GM23248 (cell line): ENCODE data around the gene ZNF396. TPM values are rescaled to one million over a fixed set of nuclear protein-coding genes. Genes with fewer than 3 reads are reported as not detected.

Source experiments
- DNase-seq: peaks from one replicate; pipeline ENCODE4 v3.0.0-alpha.2; 2015
- H2AFZ ChIP-seq: fragments of 200-600 bp; sonication (generic); 2 replicates; pipeline ENCODE4 v1.6.1; 2016; ENCODE audit warnings: antibody characterized with exemption
- H3F3A ChIP-seq: fragments of 200-600 bp; sonication (generic); 2 replicates; pipeline ENCODE4 v1.6.1; 2016; ENCODE audit warnings: mild to moderate bottlenecking, antibody characterized with exemption, mixed run types; ENCODE audit not compliant: insufficient read depth
- H3K27ac ChIP-seq: fragments of 200-600 bp; sonication (generic); 2 replicates; pipeline ENCODE4 v1.5.1; 2016; ENCODE audit warnings: mild to moderate bottlenecking
- H3K27me3 ChIP-seq: fragments of 200-600 bp; sonication (generic); replicated peaks from 2 replicates; pipeline ENCODE4 v1.6.1; 2016; ENCODE audit warnings: mild to moderate bottlenecking; ENCODE audit not compliant: insufficient read depth
- H3K36me3 ChIP-seq: fragments of 200-600 bp; sonication (generic); 2 replicates; pipeline ENCODE4 v1.6.1; 2016; ENCODE audit warnings: low read depth, mild to moderate bottlenecking
- H3K4me1 ChIP-seq: fragments of 200-600 bp; sonication (generic); 2 replicates; pipeline ENCODE4 v1.6.1; 2016; ENCODE audit warnings: mild to moderate bottlenecking; ENCODE audit not compliant: insufficient read depth
- H3K4me2 ChIP-seq: fragments of 200-600 bp; sonication (generic); one replicate; pipeline ENCODE4 v1.6.1; 2016; ENCODE audit warnings: mild to moderate bottlenecking; ENCODE audit not compliant: unreplicated experiment
- H3K4me3 ChIP-seq: fragments of 200-600 bp; sonication (generic); 2 replicates; pipeline ENCODE4 v1.5.1; 2016; ENCODE audit warnings: mild to moderate bottlenecking
- H3K79me2 ChIP-seq: fragments of 200-600 bp; sonication (generic); 2 replicates; pipeline ENCODE4 v1.6.1; 2016; ENCODE audit warnings: mild to moderate bottlenecking; ENCODE audit not compliant: insufficient read depth
- H3K9ac ChIP-seq: fragments of 200-600 bp; sonication (generic); 2 replicates; pipeline ENCODE4 v1.6.1; 2016; ENCODE audit warnings: mild to moderate bottlenecking
- H3K9me2 ChIP-seq: fragments of 200-600 bp; sonication (generic); 2 replicates; pipeline ENCODE4 v1.6.1; 2016; ENCODE audit warnings: mixed run types, mild to moderate bottlenecking, moderate library complexity; ENCODE audit not compliant: insufficient read depth
- H3K9me3 ChIP-seq: fragments of 200-600 bp; sonication (generic); one replicate; pipeline ENCODE4 v1.6.1; 2017; ENCODE audit warnings: low read depth
- H4K20me1 ChIP-seq: fragments of 200-600 bp; sonication (generic); 2 replicates; pipeline ENCODE4 v1.6.0; 2016; ENCODE audit not compliant: insufficient read depth
- EZH2 ChIP-seq: fragments of 200-600 bp; sonication (generic); IDR thresholded peaks from 2 replicates; pipeline ENCODE4 v1.6.1; 2018; ENCODE audit warnings: antibody characterized with exemption, mild to moderate bottlenecking; ENCODE audit not compliant: insufficient read depth, poor library complexity, severe bottlenecking
- EZH2phosphoT487 ChIP-seq: fragments of 200-600 bp; sonication (generic); IDR thresholded peaks from 2 replicates; pipeline ENCODE4 v1.6.1; 2018; ENCODE audit warnings: antibody characterized with exemption, moderate library complexity, mild to moderate bottlenecking, low read depth; ENCODE audit not compliant: insufficient read depth
- WGBS, 2 experiments: methylation state at CpG; one replicate each; pipeline ENCODE4 v1.1.6; 2015 to 2017; ENCODE audit warnings: low lambda C conversion rate in 2 of 2, low coverage in 1 of 2; ENCODE audit errors: missing lambda C conversion rate in 2 of 2; 5-methylcytosine and 5-hydroxymethylcytosine counted together
- in situ Hi-C: fragments of 300-500 bp; cut with MboI; formaldehyde crosslinking; loops from 2 replicates; pipeline ENCODE4 v1.15.0; 2020
- polyA plus RNA-seq: library from polyadenylated mRNA; unstranded; fragments of >200 nt; fragmentation: Nextera tagmentation; extraction: Ambion mirVana; gene quantifications from 2 replicates; pipeline ENCODE4 v1.2.1, GENCODE V29; 2016
- total RNA-seq: library from RNA; depleted of rRNA; stranded (reverse); fragments of >200 nt; shearing (Covaris generic); gene quantifications from 2 replicates; pipeline ENCODE4 v1.2.3, GENCODE V29; 2014

The ZNF396 gene
- total and polyA plus RNA-seq, 2 experiments from 2014 or later: 0.85 to 0.86 TPM

- no peaks in the 10 kb centered on the region for H3K9me2 ChIP-seq
- H3K27ac ChIP-seq: peak overlapping the region; percentile 91
- H3K4me3 ChIP-seq: peak overlapping the region; percentile 98
- H3K9me3 ChIP-seq: no peaks in the 10 kb centered on the region
- H3K4me1 ChIP-seq: peaks cover 20% of the 10 kb centered on the region
- TF ChIP-seq EZH2 (no peak), EZH2phosphoT487 (no peak)
- no peak for DNase-seq
- H4K20me1 ChIP-seq: peaks cover 9% of the 10 kb centered on the region; the same call in 1 of the 2 replicates
- peak overlapping the region; percentile 99 for H3K9ac ChIP-seq
- H3K27me3 ChIP-seq: no peaks in the 10 kb centered on the region
- peaks cover 49% of the 10 kb centered on the region for H3K79me2 ChIP-seq
- peak overlapping the region; percentile 94 for H2AFZ ChIP-seq
- peak overlapping the region; percentile 83 for H3K4me2 ChIP-seq
- no peaks in the 10 kb centered on the region for H3F3A ChIP-seq
- H3K36me3 ChIP-seq: peaks cover 10% of the 10 kb centered on the region; the same call in 1 of the 2 replicates
- WGBS, 2 experiments: 55% methylated on average over 12 of the region's 12 CpGs
- in situ Hi-C loops: no loop called here
Measured at GRCh38 chr18:35344736-35345459, 32.2 kb downstream of the ZNF396 start.

GRCh38 chr18:35343936-35344735 is 33.0 kb downstream of the ZNF396 start, which contains the start of gene ZNF24:
Gene ZNF24, minus strand, starts transcription at chr18:35344420. Its CDS starts 3,770 bp downstream, at chr18:35340650.
- Histone ChIP-seq H3K4me2 (peak within 1 kb of the TSS; percentile 92), H3K36me3 (peaks cover 18% of the 10 kb centered on the region; the same call in 1 of the 2 replicates), H3K4me3 (peak within 1 kb of the TSS; percentile 98), H2AFZ (peak within 1 kb of the TSS; percentile 94), H3F3A (no peaks in the 10 kb centered on the region), H3K9me3 (no peaks in the 10 kb centered on the region), H3K9ac (peak within 1 kb of the TSS; percentile 99), H3K27me3 (no peaks in the 10 kb centered on the region), H3K79me2 (peaks cover 56% of the 10 kb centered on the region), H4K20me1 (peaks cover 9% of the 10 kb centered on the region; the same call in 1 of the 2 replicates), H3K27ac (peak within 1 kb of the TSS; percentile 91), H3K9me2 (no peaks in the 10 kb centered on the region), H3K4me1 (peaks cover 20% of the 10 kb centered on the region)
- in situ Hi-C loops: no loop called here
- TF ChIP-seq EZH2phosphoT487: no peak
- TF ChIP-seq EZH2: no peak
- 1 to 2% methylated on average over 44 to 64 of the region's 64 CpGs for WGBS, 2 experiments
- peak; percentile 98 for DNase-seq

GRCh38 chr18:35343488-35343935 is 33.6 kb downstream of the ZNF396 start:
- WGBS, 2 experiments: 1% methylated on average over 15 of the region's 15 CpGs
- H3K79me2 ChIP-seq: peaks cover 63% of the 10 kb centered on the region
- H3K27ac ChIP-seq: peak overlapping the region; percentile 91
- H3K4me3 ChIP-seq: peak overlapping the region; percentile 98
- DNase-seq: no peak
- H3K9me2 ChIP-seq: no peaks in the 10 kb centered on the region
- H3K9me3 ChIP-seq: no peaks in the 10 kb centered on the region
- H3K36me3 ChIP-seq: peaks cover 24% of the 10 kb centered on the region; the same call in 1 of the 2 replicates
- no peaks in the 10 kb centered on the region for H3K27me3 ChIP-seq
- TF ChIP-seq EZH2: no peak
- no peak for TF ChIP-seq EZH2phosphoT487
- in situ Hi-C loops: no loop called here
- peaks cover 20% of the 10 kb centered on the region for H3K4me1 ChIP-seq
- peak overlapping the region; percentile 94 for H2AFZ ChIP-seq
- H4K20me1 ChIP-seq: peaks cover 9% of the 10 kb centered on the region; the same call in 1 of the 2 replicates
- H3F3A ChIP-seq: no peaks in the 10 kb centered on the region
- H3K9ac ChIP-seq: peak overlapping the region; percentile 99
- peak overlapping the region; percentile 92 for H3K4me2 ChIP-seq

GRCh38 chr18:35337286-35337685 is 39.9 kb downstream of the ZNF396 start:
- H3K4me1 ChIP-seq: 0 out of 2 replicates have a peak, but pooled peaks cover 4% of the 10 kb centered on the region
- H3K4me2 ChIP-seq: no peak overlapping the region
- TF ChIP-seq EZH2phosphoT487: no peak
- no peak for TF ChIP-seq EZH2
- peaks cover 74% of the 10 kb centered on the region for H3K79me2 ChIP-seq
- H3K9ac ChIP-seq: no peak overlapping the region
- WGBS, 2 experiments: 96 to 99% methylated on average over 5 of the region's 5 CpGs
- H3K27me3 ChIP-seq: no peaks in the 10 kb centered on the region
- no peaks in the 10 kb centered on the region for H3K9me3 ChIP-seq
- H3K9me2 ChIP-seq: no peaks in the 10 kb centered on the region
- H3F3A ChIP-seq: peaks cover 29% of the 10 kb centered on the region; the same call in 1 of the 2 replicates
- no peak overlapping the region for H3K27ac ChIP-seq
- in situ Hi-C loops: no loop called here
- H2AFZ ChIP-seq: no peak overlapping the region
- DNase-seq: no peak
- H4K20me1 ChIP-seq: no peaks in the 10 kb centered on the region; the same call in 1 of the 2 replicates
- H3K4me3 ChIP-seq: no peak overlapping the region
- H3K36me3 ChIP-seq: peaks cover 73% of the 10 kb centered on the region
